Hepatic stellate cell (primary cell): ENCODE data around the gene PGC.

Experiments used
- DNase-seq: peaks from one replicate; pipeline ENCODE4 v3.0.0; 2011; ENCODE audit warnings: low spot score

PGC gene

GRCh38 chr6:41714556-41715273 lies 32.5 kb downstream of the PGC start:
- DNase-seq, result no peak

- DNase-seq, result no peak
Observed at GRCh38 chr6:41713650-41714291, 33.4 kb downstream of the PGC start.

- DNase-seq, result peak; percentile 40
Observed at GRCh38 chr6:41713159-41713649, 34.0 kb downstream of the PGC start.

- DNase-seq, result no peak
Observed at GRCh38 chr6:41712651-41713103, 34.5 kb downstream of the PGC start.

- DNase-seq, result no peak
Observed at GRCh38 chr6:41711323-41712038, 35.7 kb downstream of the PGC start.

GRCh38 chr6:41709375-41709774 lies 37.8 kb downstream of the PGC start:
- no peak for DNase-seq

- no peak for DNase-seq
Observed at GRCh38 chr6:41708856-41709255, 38.3 kb downstream of the PGC start.

- no peak for DNase-seq
Observed at GRCh38 chr6:41707565-41708200, 39.5 kb downstream of the PGC start.

GRCh38 chr6:41706876-41707564 lies 40.2 kb downstream of the PGC start:
- DNase-seq, result no peak

- peak; percentile 76 for DNase-seq
Observed at GRCh38 chr6:41705996-41706835, 41.0 kb downstream of the PGC start.

GRCh38 chr6:41705311-41705995 lies 41.7 kb downstream of the PGC start:
- no peak for DNase-seq

- DNase-seq, result no peak
Observed at GRCh38 chr6:41704656-41705310, 42.4 kb downstream of the PGC start.

GRCh38 chr6:41704028-41704427 lies 43.2 kb downstream of the PGC start:
- DNase-seq, result no peak

- DNase-seq, result no peak
Observed at GRCh38 chr6:41702771-41703494, 44.3 kb downstream of the PGC start.

GRCh38 chr6:41702089-41702745 lies 45.0 kb downstream of the PGC start:
- no peak for DNase-seq

GRCh38 chr6:41700463-41701347 lies 46.5 kb downstream of the PGC start:
- DNase-seq, result no peak

GRCh38 chr6:41699063-41699462 lies 48.1 kb downstream of the PGC start:
- no peak for DNase-seq
